Neural cell (in vitro differentiated cells): ENCODE results near the gene ASPSCR1.

Experiments
- CTCF ChIP-seq: fragments of 450-650 bp; IDR thresholded peaks from 2 replicates; pipeline ENCODE4 v1.5.1; 2014; ENCODE audit warnings: antibody characterized with exemption, mild to moderate bottlenecking, moderate library complexity; ENCODE audit not compliant: poor library complexity, severe bottlenecking
- EP300 ChIP-seq: fragments of 450-650 bp; conservative IDR thresholded peaks from 2 replicates; pipeline ENCODE4 v1.6.1; 2014; ENCODE audit warnings: antibody characterized with exemption, mild to moderate bottlenecking, moderate library complexity; ENCODE audit not compliant: poor library complexity, severe bottlenecking
- EZH2 ChIP-seq: fragments of 200-600, 300-800 bp; shearing (Covaris generic), sonication (generic); IDR thresholded peaks from 2 replicates; pipeline ENCODE4 v1.6.1; 2014; ENCODE audit warnings: antibody characterized with exemption, low read length, borderline replicate concordance, mild to moderate bottlenecking; ENCODE audit not compliant: insufficient read depth, poor library complexity, severe bottlenecking

GRCh38 chr17:81958633-81959342 lies 18.6 kb upstream of the ASPSCR1 start:
- TF ChIP-seq CTCF (no peak), EZH2 (no peak), EP300 (no peak)
